SK-N-SH (cell line): ENCODE results near the gene TRAPPC2L. TPM values are rescaled to one million over a fixed set of nuclear protein-coding genes. Genes with fewer than 3 reads are reported as not detected.

Source experiments
- CTCF ChIA-PET: fragments of 300-600, 350-600 bp; formaldehyde crosslinking; extraction: SDS; loops from one replicate; lab custom pipeline; 2021; lab: Yijun Ruan, JAX
- POLR2A ChIA-PET: fragments of 350-600 bp; sonication (Branson Sonifier 250); formaldehyde crosslinking; extraction: SDS; loops from one replicate; lab custom pipeline; 2020; ENCODE audit warnings: antibody characterized with exemption, inconsistent platforms; lab: Yijun Ruan, JAX
- DNase-seq: peaks from one replicate; pipeline ENCODE4 v3.0.0; 2012
- H2AFZ ChIP-seq: fragments of 200-600 bp; sonication (generic); 2 replicates; pipeline ENCODE4 v1.8.1; 2016; ENCODE audit warnings: antibody characterized with exemption, mild to moderate bottlenecking, low read depth
- H3F3A ChIP-seq: fragments of 200-600 bp; sonication (generic); replicated peaks from 2 replicates; pipeline ENCODE3; 2016; ENCODE audit warnings: antibody characterized with exemption, mild to moderate bottlenecking; ENCODE audit not compliant: insufficient read depth
- H3K27ac ChIP-seq, 2 experiments: fragments of 200-500 bp in 1 of 2; fragments of 200-600 bp in 1 of 2; sonication (Bioruptor generic) in 1 of 2; sonication (generic), shearing (Covaris generic) in 1 of 2; 2 replicates each; pipeline versions ENCODE4 v1.5.1 to v1.6.1; 2014 to 2016; ENCODE audit warnings: low read depth in 2 of 2, inconsistent platforms in 1 of 2, low read length in 1 of 2, mild to moderate bottlenecking in 1 of 2, mixed read lengths in 1 of 2
- H3K27me3 ChIP-seq: fragments of 200-600 bp; sonication (generic), shearing (Covaris generic); 2 replicates; pipeline ENCODE4 v1.6.1; 2016; ENCODE audit warnings: mixed run types; ENCODE audit not compliant: insufficient read depth
- H3K36me3 ChIP-seq, 2 experiments: fragments of 200-500 bp in 1 of 2; fragments of 200-600 bp in 1 of 2; sonication (Bioruptor generic) in 1 of 2; sonication (generic) in 1 of 2; replicated peaks in 1 of 2; 2 replicates each; pipeline versions ENCODE3 to v1.5.1; 2014 to 2016; ENCODE audit warnings: low read length in 1 of 2, mild to moderate bottlenecking in 1 of 2; ENCODE audit not compliant: insufficient read depth in 2 of 2, control insufficient read depth in 1 of 2
- H3K4me1 ChIP-seq, 2 experiments: fragments of 200-500 bp in 1 of 2; fragments of 200-600 bp in 1 of 2; sonication (Bioruptor generic) in 1 of 2; sonication (generic), shearing (Covaris generic) in 1 of 2; 2 replicates each; pipeline versions ENCODE4 v1.5.1 to v1.6.1; 2014 to 2016; ENCODE audit warnings: low read depth in 1 of 2, low read length in 1 of 2, mixed run types in 1 of 2; ENCODE audit not compliant: insufficient read depth in 2 of 2, control insufficient read depth in 1 of 2
- H3K4me2 ChIP-seq: fragments of 200-600 bp; sonication (generic), shearing (Covaris generic); 2 replicates; pipeline ENCODE4 v1.6.1; 2017; ENCODE audit warnings: mixed run types
- H3K4me3 ChIP-seq, 2 experiments: fragments of 200-500 bp in 1 of 2; fragments of 200-600 bp in 1 of 2; sonication (Bioruptor generic) in 1 of 2; sonication (generic), shearing (Covaris generic) in 1 of 2; 2 replicates each; pipeline versions ENCODE4 v1.5.1 to v1.8.1; 2014 to 2016; ENCODE audit warnings: low read depth in 2 of 2, inconsistent platforms in 1 of 2, low read length in 1 of 2, mild to moderate bottlenecking in 1 of 2, mixed read lengths in 1 of 2, moderate library complexity in 1 of 2
- H3K79me2 ChIP-seq: fragments of 200-600 bp; sonication (generic); 2 replicates; pipeline ENCODE4 v1.8.1; 2017; ENCODE audit warnings: mild to moderate bottlenecking; ENCODE audit not compliant: insufficient read depth
- H3K9ac ChIP-seq: fragments of 200-600 bp; sonication (generic); 2 replicates; pipeline ENCODE4 v1.6.1; 2017; ENCODE audit warnings: mixed run types
- H3K9me2 ChIP-seq: fragments of 200-600 bp; sonication (generic); 2 replicates; pipeline ENCODE4 v1.6.1; 2017; ENCODE audit warnings: mixed run types
- H3K9me3 ChIP-seq: fragments of 200-600 bp; sonication (generic); 2 replicates; pipeline ENCODE4 v1.6.1; 2017; ENCODE audit warnings: mixed run types, mild to moderate bottlenecking, moderate library complexity
- H4K20me1 ChIP-seq: fragments of 200-600 bp; sonication (generic); 2 replicates; pipeline ENCODE4 v1.6.1; 2017; ENCODE audit warnings: mild to moderate bottlenecking, mixed run types; ENCODE audit not compliant: insufficient read depth
- CTCF ChIP-seq: fragments of 200-600 bp; sonication (generic); IDR thresholded peaks from 2 replicates; pipeline ENCODE4 v1.6.1; 2017; ENCODE audit warnings: antibody characterized with exemption, mild to moderate bottlenecking, moderate library complexity
- EZH2phosphoT487 ChIP-seq: fragments of 200-600 bp; sonication (generic); IDR thresholded peaks from 2 replicates; pipeline ENCODE4 v1.6.1; 2017; ENCODE audit warnings: low read depth, mixed run types, mild to moderate bottlenecking, antibody characterized with exemption, moderate library complexity, borderline replicate concordance
- FOSL2 ChIP-seq: IDR thresholded peaks from 2 replicates; pipeline ENCODE4 v1.4.0; 2012; ENCODE audit warnings: low read depth, mild to moderate bottlenecking, moderate library complexity, borderline replicate concordance
- FOXJ3 ChIP-seq: sonication (generic); formaldehyde crosslinking; IDR thresholded peaks from 2 replicates; pipeline ENCODE4 v1.5.1; 2020; ENCODE audit warnings: mild to moderate bottlenecking, missing genetic modification reagents
- FOXM1 ChIP-seq: IDR thresholded peaks from 2 replicates; pipeline ENCODE4 v1.4.0; 2012; ENCODE audit warnings: low read depth, mild to moderate bottlenecking
- GABPA ChIP-seq: IDR thresholded peaks from 2 replicates; pipeline ENCODE4 v1.4.0; 2012; ENCODE audit warnings: low read depth, mild to moderate bottlenecking
- GATA2 ChIP-seq: sonication (generic); formaldehyde crosslinking; IDR thresholded peaks from 2 replicates; pipeline ENCODE4 v1.5.0; 2020; ENCODE audit warnings: mild to moderate bottlenecking, missing genetic modification reagents
- JUND ChIP-seq: IDR thresholded peaks from 2 replicates; pipeline ENCODE4 v1.4.0; 2012
- MEF2A ChIP-seq: IDR thresholded peaks from 2 replicates; pipeline ENCODE4 v1.4.0; 2012; ENCODE audit warnings: low read depth, borderline replicate concordance
- POLR2AphosphoS5 ChIP-seq: IDR thresholded peaks from 2 replicates; pipeline ENCODE4 v1.6.1; 2012; ENCODE audit warnings: low read depth, low read length
- RAD21 ChIP-seq: IDR thresholded peaks from 2 replicates; pipeline ENCODE4 v1.6.1; 2012; ENCODE audit warnings: mild to moderate bottlenecking, low read length
- REST ChIP-seq: IDR thresholded peaks from 2 replicates; pipeline ENCODE4 v1.6.1; 2012; ENCODE audit warnings: mild to moderate bottlenecking, low read depth, low read length, moderate library complexity
- RXRA ChIP-seq: IDR thresholded peaks from 2 replicates; pipeline ENCODE4 v1.4.0; 2012; ENCODE audit warnings: low read depth, mild to moderate bottlenecking, borderline replicate concordance
- SMC3 ChIP-seq: IDR thresholded peaks from 2 replicates; pipeline ENCODE4 v1.6.1; 2012; ENCODE audit warnings: low read depth, low read length, improper control_type of control experiment
- TAF1 ChIP-seq: IDR thresholded peaks from 2 replicates; pipeline ENCODE4 v1.6.1; 2012; ENCODE audit warnings: low read depth, mild to moderate bottlenecking, low read length, moderate library complexity, borderline replicate concordance
- TCF12 ChIP-seq: IDR thresholded peaks from 2 replicates; pipeline ENCODE4 v1.4.0; 2012
- USF1 ChIP-seq: IDR thresholded peaks from 2 replicates; pipeline ENCODE4 v1.4.0; 2012; ENCODE audit warnings: low read depth, borderline replicate concordance
- YY1 ChIP-seq: IDR thresholded peaks from 2 replicates; pipeline ENCODE4 v1.4.0; 2012; ENCODE audit warnings: low read depth, mild to moderate bottlenecking
- WGBS: methylation state at CpG from one replicate; pipeline ENCODE4 v1.1.6; 2017; ENCODE audit warnings: low lambda C conversion rate; 5-methylcytosine and 5-hydroxymethylcytosine counted together
- polyA plus RNA-seq, 3 experiments: library from polyadenylated mRNA; depleted of rRNA; stranded (reverse); fragments of >200 nt; gene quantifications; 2 replicates each; pipeline ENCODE4 v1.2.3, GENCODE V29; 2012

TRAPPC2L gene
- polyA plus RNA-seq, 1 of the 3 experiments (the other 2 are of a cell fraction) = 73.9 TPM

- no peak for DNase-seq
- Histone ChIP-seq H3K36me3 (peaks cover 0 to 12% of the 10 kb centered on the region in 2 experiments), H3K27ac (no peak overlapping the region), H3F3A (no peaks in the 10 kb centered on the region), H3K4me3 (no peak overlapping the region), H3K27me3 (no peaks in the 10 kb centered on the region), H3K9me2 (no peaks in the 10 kb centered on the region), H4K20me1 (no peaks in the 10 kb centered on the region), H3K9me3 (no peaks in the 10 kb centered on the region), H3K4me2 (no peak overlapping the region), H3K79me2 (no peaks in the 10 kb centered on the region), H3K4me1 (no peaks in the 10 kb centered on the region), H3K9ac (no peak overlapping the region), H2AFZ (no peak overlapping the region)
- CTCF ChIA-PET = interaction anchor here (2.9 kb wide), 1 partner anchor 12 kb away, joined by 15 read pairs; no protein-coding TSS in a partner anchor
- WGBS = 90% methylated on average over 17 of the region's 24 CpGs
- no peak for TF ChIP-seq SMC3
- TF ChIP-seq YY1 = no peak
- no peak for TF ChIP-seq TCF12
- no peak for TF ChIP-seq GATA2 (CRISPR knock-in tag)
- TF ChIP-seq MEF2A = no peak
- TF ChIP-seq CTCF = no peak
- no peak for TF ChIP-seq EZH2phosphoT487
- no peak for TF ChIP-seq TAF1
- TF ChIP-seq REST = no peak
- TF ChIP-seq RAD21 = no peak
- TF ChIP-seq USF1 = no peak
- TF ChIP-seq JUND = no peak
- TF ChIP-seq FOXJ3 (CRISPR knock-in tag) = no peak
- no peak for TF ChIP-seq RXRA
- no peak for TF ChIP-seq FOXM1
- TF ChIP-seq GABPA = no peak
- TF ChIP-seq POLR2AphosphoS5 = no peak
- TF ChIP-seq FOSL2 = no peak
- POLR2A ChIA-PET = no interaction called here
These were observed 28.2 kb upstream of the TRAPPC2L start for GRCh38 chr16:88828711-88829110.
